ENCODE measurements around the gene IRGM.
"Not testable (repeated sequence)": the region's sequence is repeated elsewhere in the genome, so short reads cannot be mapped to it uniquely, and the experiment has no call there.

The IRGM gene, protein sequence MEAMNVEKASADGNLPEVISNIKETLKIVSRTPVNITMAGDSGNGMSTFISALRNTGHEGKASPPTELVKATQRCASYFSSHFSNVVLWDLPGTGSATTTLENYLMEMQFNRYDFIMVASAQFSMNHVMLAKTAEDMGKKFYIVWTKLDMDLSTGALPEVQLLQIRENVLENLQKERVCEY

DNA sequence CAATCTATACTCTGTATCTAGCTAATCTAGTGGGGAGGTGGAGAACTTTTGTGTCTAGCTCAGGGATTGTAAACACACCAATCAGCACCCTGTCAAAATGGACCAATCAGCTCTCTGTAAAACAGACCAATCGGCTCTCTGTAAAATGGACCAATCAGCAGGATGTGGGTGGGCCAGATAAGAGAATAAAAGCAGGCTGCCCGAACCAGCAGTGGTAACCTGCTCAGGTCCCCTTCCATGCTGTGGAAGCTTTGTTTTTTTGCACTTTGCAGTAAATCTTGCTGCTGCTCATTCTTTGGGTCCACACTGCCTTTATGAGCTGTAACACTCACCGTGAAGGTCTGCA is at the start of gene IRGM:
Gene IRGM (plus strand): TSS at position 214 of the 346 bp plus-strand sequence. CDS start 1,603 bp downstream, outside the sequence.
- not testable (repeated sequence) for DNase-seq (ENCODE audit: low read depth); H3K4me3 ChIP-seq (ENCODE audit: low read depth, low read length)

GRCh38 chr5:150797384-150797783 is 48.9 kb upstream of the IRGM start:
- TF ChIP-seq CTCF (conservative IDR thresholded peaks at IDR 0.05; ENCODE audit: low read depth, low read length) = no peak
- DNase-seq (ENCODE audit: low read depth) = no peak
- H3K4me3 ChIP-seq (ENCODE audit: low read depth, low read length) = no peak overlapping the region

- peak overlapping the region; percentile 52 for H3K4me3 ChIP-seq (ENCODE audit: low read depth, low read length)
- peak; percentile 72 for TF ChIP-seq CTCF (conservative IDR thresholded peaks at IDR 0.05; ENCODE audit: low read depth, low read length)
Measured at GRCh38 chr5:150801117-150801927, 45.0 kb upstream of the IRGM start.

GRCh38 chr5:150804388-150804787 is 41.9 kb upstream of the IRGM start:
- H3K4me3 ChIP-seq (ENCODE audit: low read depth, low read length) = no peak overlapping the region
- TF ChIP-seq CTCF (conservative IDR thresholded peaks at IDR 0.05; ENCODE audit: low read depth, low read length) = no peak
- DNase-seq (ENCODE audit: low read depth) = no peak

More at GRCh38 chr5:150801117-150801927, 45.0 kb upstream of the IRGM start:
- DNase-seq (ENCODE audit: low read depth) = peak; percentile 87

- TF ChIP-seq CTCF (conservative IDR thresholded peaks at IDR 0.05; ENCODE audit: low read depth, low read length) = no peak
- DNase-seq (ENCODE audit: low read depth) = no peak
- no peak overlapping the region for H3K4me3 ChIP-seq (ENCODE audit: low read depth, low read length)
Measured at GRCh38 chr5:150809363-150809762, 37.0 kb upstream of the IRGM start.

DNA sequence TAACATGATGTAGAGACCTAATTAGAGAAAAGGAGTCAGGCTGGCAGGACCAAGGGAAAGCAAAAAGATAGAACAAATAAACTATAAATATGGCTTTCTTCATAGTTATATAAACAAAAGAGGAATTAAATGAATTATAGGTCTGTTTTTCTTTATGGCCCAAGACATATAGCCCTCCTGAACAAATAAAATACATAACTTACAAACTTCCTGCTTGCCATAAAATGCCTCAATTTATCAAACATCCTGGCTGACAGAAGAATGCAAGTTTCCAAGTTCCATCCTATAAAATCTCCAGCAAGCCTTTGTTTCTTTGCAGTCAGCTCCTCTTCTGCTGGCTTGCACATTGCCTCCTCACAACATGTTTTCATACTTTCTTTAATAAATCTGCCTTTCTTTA is 31.3 kb upstream of the IRGM start:
- no peak for TF ChIP-seq CTCF (conservative IDR thresholded peaks at IDR 0.05; ENCODE audit: low read depth, low read length)
- no peak overlapping the region for H3K4me3 ChIP-seq (ENCODE audit: low read depth, low read length)
- DNase-seq (ENCODE audit: low read depth) = no peak

GRCh38 chr5:150816946-150817345 is 29.4 kb upstream of the IRGM start:
- no peak for DNase-seq (ENCODE audit: low read depth)
- no peak for TF ChIP-seq CTCF (conservative IDR thresholded peaks at IDR 0.05; ENCODE audit: low read depth, low read length)
- no peak overlapping the region for H3K4me3 ChIP-seq (ENCODE audit: low read depth, low read length)
